ENCODE results near the gene TXNDC16. TPM values are rescaled to one million over a fixed set of nuclear protein-coding genes. Genes with fewer than 3 reads are reported as not detected.

TXNDC16 gene
- total RNA-seq, 2 donors from 2014 or later = 8.1 to 10.5 TPM

DNA sequence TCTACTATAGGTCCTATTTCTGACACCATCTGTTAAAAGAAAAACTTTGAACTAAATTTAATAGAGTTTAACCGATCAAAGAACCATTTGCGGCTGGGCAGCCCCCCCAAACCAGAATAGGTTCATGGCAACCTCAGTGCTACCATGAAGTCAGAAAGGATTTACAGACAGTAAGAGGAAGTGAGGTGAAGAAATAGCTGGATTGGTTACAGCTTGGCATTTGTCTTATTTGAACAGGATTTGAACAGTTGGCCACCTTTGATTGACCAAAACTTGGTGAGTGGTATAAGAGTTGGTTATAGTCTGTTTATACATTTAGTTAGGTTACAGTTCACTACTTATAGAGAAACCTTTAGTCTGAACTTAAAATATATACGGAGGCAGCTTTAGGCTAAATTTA is 88.9 kb downstream of the TXNDC16 start:
- peaks cover 0 to 3% of the 10 kb centered on the region in 2 donors for H3K4me1 ChIP-seq (ENCODE audit: control insufficient read depth in 1 of 2, low read depth in 2 of 2)
- DNase-seq (ENCODE audit: low spot score) (no peak), ATAC-seq (ENCODE audit: insufficient number of reproducible peaks, low FRiP score, low read depth) (no peak)
- peaks cover 3% of the 10 kb centered on the region for H3K36me3 ChIP-seq
- no peaks in the 10 kb centered on the region for H3K9me3 ChIP-seq
- H3K27ac ChIP-seq = no peak overlapping the region
- no peaks in the 10 kb centered on the region for H3K27me3 ChIP-seq (replicated peaks; ENCODE audit: insufficient read depth)
- H3K4me3 ChIP-seq = no peak overlapping the region
- TF ChIP-seq, protein P1, sequence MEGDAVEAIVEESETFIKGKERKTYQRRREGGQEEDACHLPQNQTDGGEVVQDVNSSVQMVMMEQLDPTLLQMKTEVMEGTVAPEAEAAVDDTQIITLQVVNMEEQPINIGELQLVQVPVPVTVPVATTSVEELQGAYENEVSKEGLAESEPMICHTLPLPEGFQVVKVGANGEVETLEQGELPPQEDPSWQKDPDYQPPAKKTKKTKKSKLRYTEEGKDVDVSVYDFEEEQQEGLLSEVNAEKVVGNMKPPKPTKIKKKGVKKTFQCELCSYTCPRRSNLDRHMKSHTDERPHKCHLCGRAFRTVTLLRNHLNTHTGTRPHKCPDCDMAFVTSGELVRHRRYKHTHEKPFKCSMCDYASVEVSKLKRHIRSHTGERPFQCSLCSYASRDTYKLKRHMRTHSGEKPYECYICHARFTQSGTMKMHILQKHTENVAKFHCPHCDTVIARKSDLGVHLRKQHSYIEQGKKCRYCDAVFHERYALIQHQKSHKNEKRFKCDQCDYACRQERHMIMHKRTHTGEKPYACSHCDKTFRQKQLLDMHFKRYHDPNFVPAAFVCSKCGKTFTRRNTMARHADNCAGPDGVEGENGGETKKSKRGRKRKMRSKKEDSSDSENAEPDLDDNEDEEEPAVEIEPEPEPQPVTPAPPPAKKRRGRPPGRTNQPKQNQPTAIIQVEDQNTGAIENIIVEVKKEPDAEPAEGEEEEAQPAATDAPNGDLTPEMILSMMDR (IDR thresholded peaks at IDR 0.05) = no peak

DNA sequence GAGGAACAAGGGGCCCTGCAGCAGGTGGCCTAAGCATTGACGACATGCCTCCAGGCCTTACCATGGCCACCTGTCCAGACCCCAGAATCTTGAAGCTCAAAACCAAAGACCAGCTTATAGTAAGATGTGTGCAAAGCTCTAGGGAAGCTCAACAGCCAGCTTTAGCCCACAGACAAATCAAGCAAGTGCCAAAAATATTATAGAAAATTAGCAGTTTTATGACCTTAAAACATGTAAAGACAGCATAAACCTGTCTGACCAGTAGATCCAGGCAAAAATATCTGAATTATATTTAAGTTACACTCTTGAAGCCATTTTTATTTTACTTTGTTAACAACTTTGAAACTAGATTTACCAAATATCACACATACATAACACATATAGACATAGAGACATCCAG is 90.6 kb downstream of the TXNDC16 start:
- Histone ChIP-seq H3K36me3 (peaks cover 3% of the 10 kb centered on the region), H3K4me3 (no peak overlapping the region), H3K27me3 (replicated peaks; ENCODE audit: insufficient read depth) (no peaks in the 10 kb centered on the region), H3K4me1 (ENCODE audit: control insufficient read depth in 1 of 2, low read depth in 2 of 2) (peaks cover 0 to 13% of the 10 kb centered on the region in 2 donors), H3K9me3 (no peaks in the 10 kb centered on the region), H3K27ac (no peak overlapping the region)
- ATAC-seq (ENCODE audit: insufficient number of reproducible peaks, low FRiP score, low read depth) = no peak
- DNase-seq (ENCODE audit: low spot score) = no peak
- TF ChIP-seq, protein P1 (IDR thresholded peaks at IDR 0.05) = no peak

DNA sequence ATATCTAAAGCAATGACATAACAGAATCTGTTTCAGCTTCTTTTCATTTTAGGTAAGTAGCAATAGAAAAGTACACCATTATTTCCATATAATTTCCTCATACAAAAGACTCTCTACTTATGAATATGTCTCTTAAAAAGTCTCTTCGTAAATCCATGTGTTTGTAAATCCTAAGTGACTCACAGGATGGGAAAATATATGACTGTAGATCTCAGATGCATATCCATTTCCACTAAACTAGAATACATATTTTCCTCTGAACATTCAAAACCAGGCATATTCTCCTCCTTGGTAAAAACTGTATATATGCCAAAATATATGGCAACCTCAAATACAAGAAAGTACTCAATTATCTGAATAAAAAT is 93.6 kb downstream of the TXNDC16 start:
- DNase-seq (ENCODE audit: low spot score) (no peak), ATAC-seq (ENCODE audit: insufficient number of reproducible peaks, low FRiP score, low read depth) (no peak)
- no peaks in the 10 kb centered on the region for H3K9me3 ChIP-seq
- H3K27ac ChIP-seq = peak overlapping the region in 1 of 2 donors; percentile 47
- peaks cover 0 to 13% of the 10 kb centered on the region in 2 donors for H3K4me1 ChIP-seq (ENCODE audit: control insufficient read depth in 1 of 2, low read depth in 2 of 2)
- no peaks in the 10 kb centered on the region for H3K27me3 ChIP-seq (replicated peaks; ENCODE audit: insufficient read depth)
- TF ChIP-seq, protein P1 (IDR thresholded peaks at IDR 0.05) = no peak
- peaks cover 3% of the 10 kb centered on the region for H3K36me3 ChIP-seq
- H3K4me3 ChIP-seq = peak overlapping the region; percentile 10

DNA sequence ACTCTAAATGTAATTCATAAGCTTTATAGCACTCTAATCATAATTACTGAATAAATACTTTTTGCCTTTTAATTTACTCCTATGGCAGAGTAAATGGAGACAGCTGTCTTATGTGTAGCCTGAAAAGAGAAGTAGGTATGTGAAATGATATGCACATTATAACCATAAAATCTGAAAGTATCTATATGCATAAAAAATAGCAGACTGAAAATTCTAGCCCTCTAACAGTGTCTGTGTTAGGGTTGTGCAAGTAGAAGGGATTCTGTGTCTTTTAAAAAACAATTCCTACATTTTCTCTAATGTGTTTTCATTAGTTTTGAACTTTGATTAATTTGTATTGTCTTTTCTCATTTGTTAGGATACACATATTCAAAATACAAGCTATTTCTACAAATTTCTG is 94.9 kb downstream of the TXNDC16 start:
- Histone ChIP-seq H3K4me3 (no peak overlapping the region), H3K36me3 (peaks cover 3% of the 10 kb centered on the region), H3K27me3 (replicated peaks; ENCODE audit: insufficient read depth) (no peaks in the 10 kb centered on the region), H3K4me1 (ENCODE audit: control insufficient read depth in 1 of 2, low read depth in 2 of 2) (peaks cover 0 to 13% of the 10 kb centered on the region in 2 donors), H3K27ac (no peak overlapping the region), H3K9me3 (no peaks in the 10 kb centered on the region)
- ATAC-seq (ENCODE audit: insufficient number of reproducible peaks, low FRiP score, low read depth) (no peak), DNase-seq (ENCODE audit: low spot score) (no peak)
- TF ChIP-seq, protein P1 (IDR thresholded peaks at IDR 0.05) = no peak

DNA sequence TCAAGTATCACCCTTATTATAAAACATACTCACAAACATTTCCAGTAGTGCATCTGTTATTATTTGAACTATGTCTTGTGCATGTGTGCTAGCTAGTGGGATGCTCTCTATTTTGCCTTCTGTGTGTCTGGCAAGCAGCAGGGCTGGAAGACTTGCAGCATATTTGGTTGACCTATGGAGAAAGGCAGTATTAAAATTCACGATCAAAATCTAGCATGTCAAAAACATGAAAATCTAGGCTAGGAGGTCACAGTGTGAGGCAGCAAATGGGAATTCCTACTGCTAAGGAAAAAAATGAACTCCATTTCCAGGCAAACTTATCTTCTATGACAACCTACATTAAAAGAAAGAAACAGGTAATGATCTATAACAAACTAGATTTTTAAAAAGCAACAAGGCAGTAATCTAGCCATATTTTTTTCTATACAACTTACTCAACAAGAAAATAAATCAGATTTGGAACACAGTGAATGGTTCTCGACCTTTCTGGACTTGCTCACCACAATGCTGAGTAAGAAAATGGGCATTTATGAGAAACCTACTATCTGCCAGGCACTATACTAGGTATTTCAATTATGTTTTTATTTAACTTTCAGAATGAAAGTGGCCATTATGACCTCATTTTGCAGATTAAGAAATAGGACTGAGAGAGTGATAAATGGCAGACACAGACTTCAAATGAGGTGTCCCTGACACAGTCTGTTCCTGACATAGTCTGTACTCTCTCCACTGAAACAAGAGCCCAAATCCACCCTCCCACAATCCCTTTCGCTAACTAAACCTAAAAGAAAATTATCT is 96.8 kb downstream of the TXNDC16 start:
- Histone ChIP-seq H3K27me3 (replicated peaks; ENCODE audit: insufficient read depth) (no peaks in the 10 kb centered on the region), H3K4me3 (no peak overlapping the region), H3K27ac (no peak overlapping the region), H3K9me3 (no peaks in the 10 kb centered on the region), H3K36me3 (peaks cover 2% of the 10 kb centered on the region), H3K4me1 (ENCODE audit: control insufficient read depth in 1 of 2, low read depth in 2 of 2) (peaks cover 0 to 13% of the 10 kb centered on the region in 2 donors)
- TF ChIP-seq, protein P1 (IDR thresholded peaks at IDR 0.05) = no peak
- ATAC-seq (ENCODE audit: insufficient number of reproducible peaks, low FRiP score, low read depth) = no peak
- no peak for DNase-seq (ENCODE audit: low spot score)
